Mammary microvascular endothelial cell (primary cell): ENCODE measurements around the gene RPRD1B. TPM values are rescaled to one million over a fixed set of nuclear protein-coding genes. Genes with fewer than 3 reads are reported as not detected.

Experiments used
- total RNA-seq: library from RNA; depleted of rRNA; stranded (reverse); fragments of >200 nt; gene quantifications from 2 replicates; pipeline ENCODE4 v1.2.3, GENCODE V29; 2015

The RPRD1B gene, protein sequence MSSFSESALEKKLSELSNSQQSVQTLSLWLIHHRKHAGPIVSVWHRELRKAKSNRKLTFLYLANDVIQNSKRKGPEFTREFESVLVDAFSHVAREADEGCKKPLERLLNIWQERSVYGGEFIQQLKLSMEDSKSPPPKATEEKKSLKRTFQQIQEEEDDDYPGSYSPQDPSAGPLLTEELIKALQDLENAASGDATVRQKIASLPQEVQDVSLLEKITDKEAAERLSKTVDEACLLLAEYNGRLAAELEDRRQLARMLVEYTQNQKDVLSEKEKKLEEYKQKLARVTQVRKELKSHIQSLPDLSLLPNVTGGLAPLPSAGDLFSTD
- total RNA-seq = 10.7 and 10.9 TPM in 2 replicates

DNA sequence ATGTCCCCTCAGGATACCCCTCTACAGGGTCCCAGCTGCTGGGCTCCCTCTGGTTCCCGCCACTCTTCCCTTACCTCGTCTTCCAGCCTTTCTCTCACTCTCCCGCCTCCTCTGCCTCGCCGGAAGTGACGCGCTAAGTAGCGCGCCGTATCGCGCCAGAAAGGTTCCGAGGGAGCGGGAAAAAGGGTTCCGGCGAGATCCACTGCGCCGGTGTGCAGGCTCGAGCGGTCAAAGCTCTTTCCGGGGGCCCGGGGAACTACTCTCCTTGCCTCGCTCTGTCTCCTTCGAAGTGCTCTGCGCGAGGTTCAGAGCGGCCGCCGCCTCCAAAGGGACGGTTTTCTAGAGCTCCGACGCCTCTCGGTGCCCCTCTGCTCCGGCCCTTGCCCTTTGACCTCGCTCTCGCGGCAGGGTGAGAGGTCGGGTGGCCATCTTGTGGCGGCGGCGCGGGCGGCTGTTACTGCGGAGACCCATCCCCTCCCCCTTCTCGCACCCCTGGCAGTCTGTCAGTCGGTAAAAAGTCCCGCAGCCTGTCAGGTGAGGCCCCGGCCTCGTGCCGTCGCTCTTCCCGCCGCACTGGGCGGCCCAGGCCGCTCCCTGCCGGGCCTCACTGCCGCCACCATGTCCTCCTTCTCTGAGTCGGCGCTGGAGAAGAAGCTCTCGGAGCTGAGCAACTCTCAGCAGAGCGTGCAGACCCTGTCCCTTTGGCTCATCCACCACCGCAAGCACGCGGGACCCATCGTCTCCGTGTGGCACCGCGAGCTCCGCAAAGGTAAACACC, at the start of gene RPRD1B, which contains the start of gene TTI1:
TSS of gene RPRD1B (plus strand) at position 417 of the 778 bp plus-strand sequence. CDS start at position 619, 202 bp downstream.
TSS of gene TTI1 (minus strand) at position 127 of the 778 bp plus-strand sequence. CDS start 19,640 bp downstream, outside the sequence.

Other genes with a start within 250 kb of the RPRD1B start
- gene VSTM2L, start 130.6 kb upstream of the RPRD1B start, total RNA-seq = 1.7 and 1.8 TPM in 2 replicates
- 16.5 and 18.4 TPM in 2 replicates for gene TTI1, start 290 bp upstream of the RPRD1B start, total RNA-seq
- gene TGM2, start 131.5 kb downstream of the RPRD1B start, total RNA-seq = 1,162 and 1,324 TPM in 2 replicates
- gene KIAA1755, start 227.0 kb downstream of the RPRD1B start, total RNA-seq = 0.34 TPM in 1 of 2 replicates, not detected in the other